ENCODE measurements around the gene EFCAB11.

GRCh38 chr14:89912221-89912620, 42.3 kb downstream of the EFCAB11 start:
- no peak for TF ChIP-seq CTCF (IDR thresholded peaks at IDR 0.05; ENCODE audit: poor library complexity)
- no peak for TF ChIP-seq EZH2 (IDR thresholded peaks at IDR 0.05; ENCODE audit: borderline replicate concordance)
- TF ChIP-seq EZH2phosphoT487 (IDR thresholded peaks at IDR 0.05; ENCODE audit: low read depth, severe bottlenecking, unreplicated experiment): no peak

All from hepatocyte (in vitro differentiated cells).